GM18499 (cell line): ENCODE results near the gene ATXN7.

ENCODE experiments used
- ATAC-seq: cut with Tn5 transposase; IDR thresholded peaks from one replicate; pipeline ENCODE4 v1.9.1; 2021; ENCODE audit warnings: moderate number of reproducible peaks; ENCODE audit not compliant: insufficient read depth, unreplicated experiment

ATXN7 gene

DNA sequence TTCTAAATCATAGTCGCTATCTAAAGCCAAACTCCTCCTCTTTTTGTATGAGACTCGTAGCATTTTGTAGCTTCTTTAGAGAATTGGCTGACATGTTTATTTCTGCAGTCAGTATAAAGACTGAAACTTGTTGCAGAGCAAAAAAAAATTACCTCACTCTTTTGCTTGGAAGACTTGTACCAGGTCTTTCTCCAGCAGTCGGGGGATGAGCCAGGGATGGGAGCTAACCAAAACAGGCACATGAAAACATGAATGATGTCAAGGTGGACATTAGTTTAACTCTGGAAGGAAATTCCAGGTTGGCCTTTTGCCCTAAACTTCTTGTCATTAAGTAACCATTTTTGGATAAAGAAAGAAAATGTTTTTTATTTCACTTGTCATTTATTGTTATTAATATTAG lies 95.5 kb downstream of the ATXN7 start:
- ATAC-seq, result no peak

DNA sequence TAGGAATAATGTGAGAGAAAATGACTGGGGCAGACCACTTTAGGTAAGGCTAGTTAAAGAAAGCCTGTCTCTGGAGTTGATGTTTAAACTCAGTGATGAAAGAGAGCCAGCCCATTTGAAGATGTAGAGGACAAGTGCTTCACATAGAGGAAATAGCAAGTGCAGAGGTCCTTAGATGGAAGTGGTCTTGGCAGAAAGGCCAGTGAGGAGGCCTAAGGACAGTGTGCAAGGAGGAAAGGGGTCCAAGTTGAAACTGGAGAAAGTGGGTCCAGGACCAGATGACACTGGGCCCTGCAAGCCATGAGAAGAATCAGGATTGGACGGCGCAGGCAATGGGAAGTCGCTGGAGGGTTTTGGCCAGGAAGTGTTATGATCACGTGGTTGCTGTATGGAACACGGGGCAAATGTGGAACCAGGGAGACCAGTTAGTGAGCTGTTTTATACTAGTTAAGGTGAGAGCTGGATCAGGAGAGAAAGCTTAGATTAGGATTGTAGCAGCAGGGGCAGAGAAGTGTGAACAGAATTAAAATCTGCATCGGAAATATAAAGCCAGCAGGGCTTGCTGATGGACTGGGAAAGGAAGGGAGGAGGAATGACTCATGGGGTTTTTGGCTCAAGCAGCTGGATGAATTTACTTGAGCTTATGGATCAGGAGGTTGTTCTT lies 96.5 kb downstream of the ATXN7 start:
- no peak for ATAC-seq

DNA sequence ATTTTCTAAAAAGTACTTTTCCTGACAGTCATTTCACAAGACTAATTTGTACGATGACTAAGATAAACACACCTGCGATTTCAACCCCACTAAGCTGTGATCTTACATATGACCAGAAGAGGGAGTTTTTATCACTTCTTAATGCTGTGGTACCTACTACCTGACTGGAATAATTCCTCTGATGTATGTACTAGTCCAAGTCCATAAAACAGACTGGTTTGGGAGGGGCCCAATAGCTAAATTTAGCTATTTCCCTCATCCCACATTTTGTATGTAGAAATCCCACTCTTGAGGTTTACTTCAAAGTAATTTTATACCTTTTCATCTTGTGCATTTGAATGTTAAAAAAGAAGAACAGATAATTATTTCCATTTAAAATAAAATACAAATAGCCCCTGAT lies 98.2 kb downstream of the ATXN7 start:
- peak; percentile 66 for ATAC-seq

DNA sequence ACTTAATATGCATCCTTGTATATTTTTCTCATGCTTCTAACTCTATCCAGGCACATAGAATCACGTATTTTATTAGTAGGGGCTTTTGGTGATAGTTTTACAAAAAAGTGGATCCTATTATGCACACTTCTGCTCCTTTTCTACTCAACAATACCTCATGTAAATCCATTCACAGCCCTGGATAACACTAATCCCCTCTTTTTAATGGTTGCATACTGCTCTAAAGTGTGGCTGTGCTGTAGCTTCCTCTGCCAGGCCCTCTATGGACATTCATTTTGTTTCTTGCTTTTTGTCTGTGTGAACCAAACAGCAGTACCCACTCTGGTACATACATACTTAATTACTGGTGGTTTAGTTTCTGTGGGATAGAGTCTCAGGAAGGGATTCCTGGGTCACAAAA lies 99.8 kb downstream of the ATXN7 start:
- ATAC-seq, result no peak

DNA sequence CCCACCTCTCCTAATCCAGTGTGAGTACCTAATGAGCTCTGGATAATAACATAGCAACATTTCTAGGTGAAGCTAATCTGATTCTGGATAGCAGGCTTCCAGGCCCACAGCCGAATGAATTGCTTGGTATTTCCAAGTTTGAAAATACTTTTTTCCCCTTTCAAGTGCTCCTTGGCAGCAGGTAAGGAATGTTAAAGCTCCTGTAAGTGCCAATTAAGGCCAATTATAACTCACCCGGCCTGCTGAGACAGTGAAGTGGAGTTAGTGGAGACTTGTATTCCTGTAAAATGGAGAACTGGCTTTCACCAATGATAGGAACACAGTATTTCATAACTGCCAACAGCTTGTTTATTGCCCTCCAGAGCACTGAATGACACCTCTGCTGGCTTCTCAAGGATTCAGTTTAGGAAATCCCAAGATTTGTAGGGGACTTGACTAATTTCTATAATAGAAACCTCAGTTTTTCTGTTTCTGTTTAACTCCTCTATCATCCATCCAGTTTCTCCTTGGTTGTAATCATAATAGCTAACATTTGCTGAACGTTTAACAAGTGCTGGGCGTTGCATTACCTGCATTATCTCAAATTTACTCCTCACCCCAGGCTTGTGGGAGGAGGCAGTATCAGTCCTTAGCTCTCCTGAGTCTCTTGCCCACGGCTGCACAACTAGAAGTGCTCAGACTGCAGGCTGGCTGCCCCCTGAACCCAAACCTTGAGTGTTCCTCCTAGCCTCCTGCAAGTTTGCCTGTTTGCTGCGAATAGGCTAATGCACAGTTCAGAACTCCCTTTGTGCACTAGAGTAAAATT lies 101.2 kb downstream of the ATXN7 start:
- no peak for ATAC-seq

DNA sequence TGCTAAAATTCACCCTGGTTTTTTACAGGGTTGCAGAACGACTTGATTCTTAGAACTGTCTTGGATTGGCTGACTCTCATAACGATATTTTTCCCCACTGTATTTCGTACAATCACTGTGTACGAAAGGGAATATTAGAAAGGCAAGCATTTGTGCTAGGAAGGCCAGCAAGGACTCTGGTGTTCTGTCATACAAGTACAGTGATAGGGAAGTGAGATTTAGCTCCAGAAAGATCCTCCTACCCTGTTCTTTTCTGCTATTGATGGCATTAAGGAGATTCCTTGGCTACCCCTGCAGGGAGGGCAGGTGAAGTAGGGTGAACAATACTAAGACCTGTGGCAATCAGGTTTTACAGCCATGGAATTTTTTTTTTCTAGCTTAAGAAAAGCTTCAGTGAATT lies 102.3 kb downstream of the ATXN7 start:
- ATAC-seq, result no peak

DNA sequence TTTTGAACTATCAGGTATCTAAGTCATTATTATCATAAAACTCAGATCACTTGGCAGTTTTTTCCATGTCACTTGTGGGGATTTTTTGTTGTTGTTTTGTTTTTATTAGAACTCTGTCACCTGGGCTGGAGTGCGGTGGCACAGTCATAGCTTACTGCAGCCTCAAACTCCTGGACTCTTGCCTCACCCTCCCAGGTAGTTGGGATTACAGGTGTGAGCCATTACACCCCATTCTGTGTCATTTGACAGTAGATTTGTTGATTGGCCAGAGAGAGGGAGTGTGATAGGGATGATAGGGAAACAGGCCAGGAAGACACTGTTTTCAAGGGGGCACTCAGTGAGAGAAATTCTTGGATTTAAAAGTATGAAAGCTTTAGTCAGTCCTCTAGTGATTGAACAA lies 103.2 kb downstream of the ATXN7 start:
- ATAC-seq, result no peak

DNA sequence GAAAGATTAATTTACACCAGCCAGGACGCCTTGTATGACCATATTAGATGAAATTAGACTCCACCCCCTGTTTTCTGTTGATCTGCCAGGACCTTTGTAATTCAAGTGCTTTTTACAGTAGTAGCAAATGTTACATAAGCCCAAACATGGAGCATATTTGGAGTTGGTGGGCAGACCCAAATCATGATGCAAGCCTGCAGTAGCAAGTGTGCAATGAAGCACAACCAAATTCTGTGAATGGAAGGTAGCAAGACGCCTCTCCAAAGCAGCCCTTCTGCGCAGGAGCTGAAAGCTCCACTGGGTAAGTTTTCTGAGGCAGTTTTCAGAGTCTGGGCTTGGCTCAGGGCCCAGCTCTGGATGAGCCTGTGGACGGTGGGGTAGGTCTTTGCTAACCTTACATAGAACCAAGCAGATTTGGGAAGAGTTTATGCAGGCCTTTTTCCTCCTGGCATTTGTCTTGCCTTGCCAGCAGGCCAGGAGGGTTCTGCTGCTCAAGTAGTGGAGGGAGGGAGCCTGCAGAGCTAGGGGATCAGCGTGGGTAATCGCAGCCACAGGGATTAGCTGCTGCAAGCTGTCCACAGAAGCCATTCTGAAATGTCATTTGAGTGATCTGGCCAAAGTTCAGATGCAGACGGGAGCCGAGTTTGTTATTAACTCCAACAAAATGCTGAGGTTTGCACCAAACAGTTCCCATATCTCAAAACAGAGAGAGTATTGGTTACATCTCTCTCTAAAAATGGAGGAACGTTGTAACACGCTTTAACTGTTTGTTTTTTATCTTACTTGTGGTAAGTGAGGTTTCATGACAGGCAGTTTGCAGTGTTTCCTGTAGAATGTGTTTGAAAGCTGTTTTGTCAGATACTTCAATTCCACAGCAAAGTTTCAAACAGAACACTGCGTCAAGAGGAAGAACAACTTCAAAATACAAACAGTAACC lies 104.3 kb downstream of the ATXN7 start:
- peak; percentile 45 for ATAC-seq

DNA sequence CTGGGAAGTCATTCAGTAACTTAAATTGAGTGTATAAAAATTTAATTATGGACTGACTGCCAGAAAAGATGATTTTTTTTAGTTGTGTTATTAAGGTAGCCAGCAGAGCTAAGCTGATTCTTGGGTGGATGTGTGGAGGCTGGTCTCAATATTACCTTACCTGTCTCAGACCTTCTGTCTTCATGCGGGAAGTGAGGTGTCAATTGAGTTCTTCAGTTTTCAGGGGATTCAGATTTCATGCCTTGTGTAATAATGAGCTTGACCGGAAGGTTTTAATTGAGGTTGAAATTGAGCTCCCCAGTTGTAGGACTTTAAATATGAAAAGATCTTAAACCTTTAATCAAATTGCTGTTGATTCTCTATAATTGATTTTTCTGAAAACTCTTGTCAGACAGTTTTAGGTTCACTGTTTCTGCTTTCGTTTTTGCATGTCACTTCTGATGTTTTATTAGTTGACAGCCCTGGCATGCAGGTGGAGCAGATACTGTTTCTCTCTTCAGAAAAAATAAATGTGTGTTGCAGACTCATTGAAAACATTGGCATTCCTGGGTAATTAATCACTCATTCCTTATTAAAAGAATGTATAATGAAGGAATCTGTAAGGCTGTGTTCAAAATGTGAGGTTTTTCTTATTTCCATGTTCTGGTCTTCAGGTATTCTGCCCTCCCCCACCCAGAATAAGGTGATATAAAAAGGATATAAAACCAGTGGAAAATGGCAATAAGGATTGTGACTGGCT lies 105.1 kb downstream of the ATXN7 start:
- no peak for ATAC-seq

DNA sequence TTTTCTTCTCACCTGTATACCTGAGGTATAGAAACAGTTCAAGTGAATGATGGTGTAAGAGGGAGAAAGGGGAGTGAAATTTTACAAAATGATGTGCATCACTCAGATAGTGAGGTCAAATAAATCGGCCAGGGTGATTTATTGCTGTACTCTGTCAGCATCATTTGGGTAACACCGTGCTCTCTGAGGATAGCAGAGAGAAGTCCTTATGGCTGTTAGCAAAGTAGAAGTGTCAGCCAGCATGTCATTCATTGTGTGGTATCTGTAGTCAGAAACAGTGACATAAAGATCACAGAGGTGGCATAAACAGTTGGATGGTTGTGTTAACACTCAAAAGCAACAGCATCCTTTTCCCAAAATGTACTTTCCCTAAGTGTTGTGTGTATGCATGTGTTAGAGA lies 106.2 kb downstream of the ATXN7 start:
- ATAC-seq, result no peak

DNA sequence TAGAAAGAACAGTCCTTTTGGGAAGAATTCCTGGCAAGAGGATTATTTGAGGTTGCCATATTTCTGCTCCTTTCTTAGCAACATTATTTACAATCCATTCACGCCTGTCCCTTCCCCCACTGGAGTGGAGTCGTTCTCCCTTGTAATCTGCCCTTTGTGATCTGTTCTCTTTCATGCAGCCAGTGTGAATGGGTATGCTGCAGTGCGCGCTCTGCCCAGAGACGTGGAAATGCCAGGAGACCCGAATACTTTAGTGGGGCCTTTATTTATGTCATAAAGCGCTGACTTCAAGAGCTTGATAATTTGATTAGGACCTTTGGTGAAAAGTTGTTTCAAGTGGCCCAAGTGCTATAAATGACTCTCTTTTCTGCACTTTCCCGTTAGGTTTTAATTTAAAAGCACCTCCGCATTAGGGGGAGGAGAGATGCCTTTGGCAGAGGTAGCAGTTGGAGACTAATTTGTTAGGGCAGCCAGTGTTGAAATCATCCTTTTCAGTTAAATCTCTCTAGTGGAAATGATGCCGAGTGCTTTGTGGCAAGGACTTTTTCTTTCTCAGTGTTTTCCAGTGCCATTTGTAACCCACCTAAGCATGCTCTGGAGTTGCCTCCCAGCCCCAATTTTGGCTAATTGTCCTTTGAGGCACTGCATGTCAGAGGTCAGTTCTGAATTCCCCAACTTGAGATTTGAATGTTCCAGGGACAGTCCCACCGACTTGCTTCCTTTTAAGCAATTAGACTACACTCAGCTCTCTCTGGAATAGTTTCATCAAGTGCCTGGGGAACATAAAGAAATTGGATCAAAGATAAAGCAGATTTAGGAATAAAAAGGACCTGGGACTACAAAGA lies 107.2 kb downstream of the ATXN7 start:
- no peak for ATAC-seq

DNA sequence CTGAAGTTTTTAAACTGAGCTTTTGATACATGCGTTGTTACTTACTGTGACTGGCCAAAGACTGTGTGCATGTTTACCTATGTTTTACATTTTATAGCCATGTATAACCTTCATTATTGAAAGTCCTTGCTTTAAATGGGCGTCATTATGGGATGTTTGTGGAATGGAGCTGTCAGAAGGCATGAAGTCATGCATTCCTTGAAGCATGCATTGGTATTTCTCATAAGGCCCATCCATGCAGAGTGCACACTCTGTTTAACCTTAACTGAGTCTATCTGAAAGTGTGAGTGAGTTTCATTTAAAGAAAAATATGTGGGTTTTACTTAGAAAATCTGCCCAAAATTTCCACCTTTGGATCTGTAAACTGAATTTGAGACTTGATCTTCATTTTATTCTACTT lies 108.5 kb downstream of the ATXN7 start:
- ATAC-seq, result no peak

DNA sequence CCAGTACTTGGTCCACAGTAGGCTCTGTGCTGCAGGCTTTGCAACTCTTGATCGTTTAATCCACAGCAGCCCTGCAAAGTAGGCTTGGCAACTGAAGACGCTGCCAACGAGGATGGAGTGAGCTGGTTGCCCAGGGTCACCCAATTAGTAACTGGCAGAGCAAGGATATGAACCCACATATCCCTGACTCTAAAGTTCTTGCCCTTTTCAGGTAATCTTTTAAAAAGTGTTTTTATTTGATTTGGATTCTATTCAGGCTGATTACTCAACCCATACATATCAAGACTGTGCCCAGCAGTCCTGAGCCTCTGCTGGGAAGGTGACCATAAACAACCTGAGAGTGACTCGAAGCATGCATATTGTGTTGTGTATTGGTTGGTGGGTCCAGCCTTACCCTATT lies 109.3 kb downstream of the ATXN7 start:
- no peak for ATAC-seq

DNA sequence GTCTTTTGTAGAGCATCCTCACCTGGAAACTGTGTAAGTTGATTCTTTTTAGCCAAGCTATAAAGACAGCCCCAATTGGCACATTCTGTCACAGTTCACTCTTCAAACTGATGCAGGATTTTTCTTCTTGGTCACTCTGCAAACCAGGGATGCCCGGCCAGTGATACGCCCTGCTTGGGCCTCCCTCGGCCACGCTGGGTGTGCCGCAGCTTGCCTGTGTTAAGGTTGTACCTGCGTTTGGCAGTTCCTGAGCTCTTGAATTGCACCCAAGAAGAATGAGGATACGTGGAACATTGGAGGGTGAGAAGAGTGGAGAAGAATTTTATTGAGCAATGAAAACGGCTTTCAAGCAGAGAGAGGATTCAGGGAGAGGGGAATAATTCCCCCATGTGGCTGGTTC lies 109.7 kb downstream of the ATXN7 start:
- ATAC-seq, result no peak

DNA sequence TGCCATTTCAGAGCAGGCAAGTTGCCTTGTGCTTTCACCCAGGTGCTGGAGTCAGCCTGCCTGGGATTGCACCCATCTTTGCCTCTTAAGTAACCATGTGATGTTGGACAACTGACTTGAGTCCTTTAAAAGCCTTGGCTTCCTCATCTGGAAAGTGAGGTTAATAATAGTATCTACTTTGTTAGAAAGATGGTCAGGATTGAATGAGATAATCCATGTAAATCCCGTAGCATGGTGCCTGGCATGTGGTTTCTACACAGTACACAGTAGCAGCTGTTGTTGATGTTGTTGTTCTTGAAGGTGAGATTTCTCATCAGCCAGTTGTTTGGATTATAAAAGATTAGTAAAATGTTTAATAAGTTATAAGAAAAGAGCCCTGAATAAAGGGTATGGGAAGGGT lies 110.8 kb downstream of the ATXN7 start:
- no peak for ATAC-seq

DNA sequence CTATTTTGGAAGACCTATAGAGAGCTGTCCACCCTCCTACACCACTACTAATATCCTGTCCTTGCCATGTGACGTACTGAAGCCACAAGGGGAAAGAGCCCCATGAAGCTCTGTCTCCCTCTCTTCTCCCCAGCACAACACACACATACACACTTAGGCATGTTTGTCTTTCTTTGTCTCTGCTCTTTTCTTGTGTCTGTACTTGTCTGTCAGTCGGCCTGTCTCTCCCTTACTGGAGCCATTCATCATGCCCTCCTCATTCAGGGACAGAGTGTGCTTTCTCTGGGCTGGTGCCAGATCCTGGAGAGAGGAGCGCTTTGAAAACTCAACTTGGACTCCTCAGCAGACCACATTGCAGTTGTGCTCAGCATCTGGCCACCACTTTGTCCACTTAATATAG lies 112.1 kb downstream of the ATXN7 start:
- no peak for ATAC-seq

DNA sequence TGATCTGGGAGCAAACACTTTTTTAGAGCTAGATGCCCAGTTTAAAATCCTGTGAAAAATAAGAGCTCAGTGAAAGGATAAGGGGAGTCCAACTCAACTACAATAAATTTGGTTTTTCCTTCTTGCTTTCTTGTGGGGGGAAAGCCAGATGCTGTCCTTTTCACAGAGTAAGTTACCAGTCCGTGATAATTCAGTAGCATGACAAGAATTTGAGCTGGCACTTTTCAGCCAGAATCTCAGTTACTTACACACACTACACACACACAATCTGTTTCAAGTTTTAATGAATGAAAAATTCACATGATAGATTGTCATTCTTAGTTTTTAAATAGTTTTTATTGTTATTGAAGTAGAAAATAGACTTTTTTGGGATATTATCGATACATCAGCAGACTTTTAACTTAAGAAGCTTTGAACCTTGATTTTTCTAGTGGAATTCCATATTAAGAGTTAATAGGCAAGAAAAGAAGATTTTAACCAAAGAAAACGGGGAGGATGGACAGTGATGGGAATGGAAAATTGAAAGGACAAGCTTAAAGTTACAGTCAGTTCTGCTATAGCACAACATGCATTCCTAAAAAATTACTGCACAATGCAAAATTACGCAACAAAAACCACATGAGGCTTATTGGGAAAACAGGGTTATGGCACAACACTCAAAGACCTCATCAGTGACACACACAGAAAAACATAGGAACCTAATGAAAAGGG lies 112.6 kb downstream of the ATXN7 start:
- ATAC-seq, result no peak

DNA sequence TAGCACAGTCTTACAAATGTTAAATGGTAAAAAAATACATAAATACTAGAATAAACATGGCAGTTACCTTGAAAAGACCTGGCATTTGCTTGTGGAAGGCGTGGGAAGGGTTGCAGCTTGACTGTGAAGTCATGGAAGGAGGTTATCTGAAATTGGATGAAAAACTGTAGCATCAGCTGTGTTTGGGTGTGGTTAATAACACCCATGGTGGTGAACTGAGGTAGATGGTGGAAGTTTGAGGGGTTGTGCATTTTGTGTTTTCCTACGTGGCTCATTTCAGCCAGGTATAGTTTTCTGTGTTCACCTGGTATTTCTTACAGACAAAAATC lies 113.2 kb downstream of the ATXN7 start:
- ATAC-seq, result no peak

DNA sequence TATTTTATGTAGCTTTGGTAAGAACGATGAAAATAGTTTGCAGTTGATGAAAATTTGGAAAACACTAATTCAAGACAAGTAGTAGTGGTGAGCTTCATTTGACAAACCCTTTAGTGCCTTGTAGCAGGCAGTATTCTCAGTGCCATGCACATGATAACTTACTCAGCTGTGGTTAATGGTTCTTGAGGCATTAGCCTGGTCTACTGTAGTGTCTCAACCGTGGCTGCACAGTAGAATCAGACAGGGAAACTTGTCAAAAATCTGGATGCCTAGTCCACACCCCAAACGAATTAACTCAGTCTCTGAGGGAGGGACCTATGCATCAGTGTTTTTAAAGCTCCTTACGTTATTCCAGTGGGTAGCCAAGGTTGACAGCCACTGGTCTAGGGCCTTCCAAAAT lies 114.2 kb downstream of the ATXN7 start:
- ATAC-seq, result no peak
